ENCODE data around the gene PLCH1.
A peak's percentile ranks its signal among the peaks of the same experiment; 100 is the strongest.

Gene PLCH1

DNA sequence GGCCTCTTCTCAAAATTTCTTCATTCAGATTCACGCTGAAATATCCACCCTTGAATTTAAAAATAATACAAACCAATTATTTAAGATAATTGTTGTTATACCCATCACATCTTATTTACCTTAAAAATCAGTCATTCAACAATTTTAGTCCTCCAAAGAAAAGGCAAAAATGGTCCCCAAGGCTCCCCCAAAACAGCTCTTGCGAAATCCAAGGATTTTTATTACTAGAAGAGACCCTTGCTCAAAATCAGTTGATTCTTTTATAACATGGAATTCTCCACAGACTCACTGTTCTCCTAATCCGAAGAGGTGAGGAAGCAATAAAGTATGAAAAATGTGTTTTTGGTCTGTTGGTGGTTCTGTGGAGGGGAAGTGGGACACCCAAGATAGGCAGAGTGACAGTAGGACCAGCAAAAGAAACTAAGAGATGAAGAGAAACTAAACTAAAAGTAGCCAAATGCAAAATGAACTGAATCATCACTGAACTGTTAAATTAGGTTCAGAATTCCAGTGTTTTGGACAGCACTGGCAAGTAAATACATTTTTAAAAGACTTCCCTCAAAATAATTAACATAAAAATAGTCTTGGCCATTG, 19.1 kb upstream of the PLCH1 start:
- TF ChIP-seq, protein P1, sequence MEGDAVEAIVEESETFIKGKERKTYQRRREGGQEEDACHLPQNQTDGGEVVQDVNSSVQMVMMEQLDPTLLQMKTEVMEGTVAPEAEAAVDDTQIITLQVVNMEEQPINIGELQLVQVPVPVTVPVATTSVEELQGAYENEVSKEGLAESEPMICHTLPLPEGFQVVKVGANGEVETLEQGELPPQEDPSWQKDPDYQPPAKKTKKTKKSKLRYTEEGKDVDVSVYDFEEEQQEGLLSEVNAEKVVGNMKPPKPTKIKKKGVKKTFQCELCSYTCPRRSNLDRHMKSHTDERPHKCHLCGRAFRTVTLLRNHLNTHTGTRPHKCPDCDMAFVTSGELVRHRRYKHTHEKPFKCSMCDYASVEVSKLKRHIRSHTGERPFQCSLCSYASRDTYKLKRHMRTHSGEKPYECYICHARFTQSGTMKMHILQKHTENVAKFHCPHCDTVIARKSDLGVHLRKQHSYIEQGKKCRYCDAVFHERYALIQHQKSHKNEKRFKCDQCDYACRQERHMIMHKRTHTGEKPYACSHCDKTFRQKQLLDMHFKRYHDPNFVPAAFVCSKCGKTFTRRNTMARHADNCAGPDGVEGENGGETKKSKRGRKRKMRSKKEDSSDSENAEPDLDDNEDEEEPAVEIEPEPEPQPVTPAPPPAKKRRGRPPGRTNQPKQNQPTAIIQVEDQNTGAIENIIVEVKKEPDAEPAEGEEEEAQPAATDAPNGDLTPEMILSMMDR (IDR thresholded peaks at IDR 0.05; ENCODE audit: insufficient read depth, low read length, missing control alignments) = no peak
- no peak overlapping the region for H3K4me3 ChIP-seq (ENCODE audit: low read depth, low read length)
- ChIA-PET POLR2A (no interaction called here), CTCF (interaction anchor here (0.9 kb wide), 1 partner anchor 42 kb away, joined by 5 read pairs; the partner anchor contains the start of gene C3orf33)
- DNase-seq (ENCODE audit: low read depth, low spot score) = no peak

DNA sequence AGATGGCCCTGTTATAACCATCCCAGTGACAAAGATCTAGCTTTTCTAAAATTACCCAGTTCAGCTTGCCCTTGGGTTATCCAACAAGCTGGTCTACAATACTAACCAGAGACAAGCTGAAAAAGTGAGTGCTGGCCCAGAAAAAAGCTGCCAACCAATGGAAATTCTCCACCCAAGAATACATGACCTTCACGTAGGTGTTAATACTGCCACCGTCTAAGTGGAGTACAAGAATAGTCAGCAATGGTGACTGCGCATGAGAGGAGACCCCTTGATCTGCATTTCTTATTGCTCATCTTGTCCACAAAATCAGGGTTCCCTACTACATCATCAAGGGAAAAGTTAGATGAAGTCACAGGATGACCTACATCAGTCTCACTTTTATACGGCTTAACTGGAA, 15.8 kb upstream of the PLCH1 start:
- CTCF ChIA-PET = interaction anchor here (1.0 to 1.1 kb wide), 2 partner anchors 9 to 45 kb away, joined by 3 to 4 read pairs; partner anchors contain the start of gene C3orf33
- TF ChIP-seq, protein P1 (IDR thresholded peaks at IDR 0.05; ENCODE audit: insufficient read depth, low read length, missing control alignments) = no peak
- POLR2A ChIA-PET = no interaction called here
- no peak for DNase-seq (ENCODE audit: low read depth, low spot score)
- no peak overlapping the region for H3K4me3 ChIP-seq (ENCODE audit: low read depth, low read length)

DNA sequence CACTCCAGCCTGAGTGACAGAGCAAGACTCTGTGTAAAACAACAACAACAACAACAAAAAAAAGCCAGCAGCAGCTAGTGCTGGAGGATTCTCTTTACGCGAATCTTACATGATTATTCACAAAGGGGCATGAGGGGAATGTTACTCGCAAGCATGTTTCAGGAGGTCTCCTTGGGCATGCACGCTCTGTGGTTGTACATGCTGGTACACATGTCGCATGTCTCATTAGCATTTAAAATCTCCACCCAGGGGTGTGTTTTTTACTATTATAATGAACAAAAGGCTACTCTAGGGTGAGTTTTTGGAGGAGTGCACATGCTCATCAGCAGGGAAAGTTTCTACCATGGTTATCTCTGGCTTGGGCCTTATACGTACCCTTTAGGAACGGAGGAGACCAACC, 12.7 kb upstream of the PLCH1 start:
- ChIA-PET CTCF (no interaction called here), POLR2A (no interaction called here)
- H3K4me3 ChIP-seq (ENCODE audit: low read depth, low read length) = no peak overlapping the region
- TF ChIP-seq, protein P1 (IDR thresholded peaks at IDR 0.05; ENCODE audit: insufficient read depth, low read length, missing control alignments) = no peak
- DNase-seq (ENCODE audit: low read depth, low spot score) = no peak

DNA sequence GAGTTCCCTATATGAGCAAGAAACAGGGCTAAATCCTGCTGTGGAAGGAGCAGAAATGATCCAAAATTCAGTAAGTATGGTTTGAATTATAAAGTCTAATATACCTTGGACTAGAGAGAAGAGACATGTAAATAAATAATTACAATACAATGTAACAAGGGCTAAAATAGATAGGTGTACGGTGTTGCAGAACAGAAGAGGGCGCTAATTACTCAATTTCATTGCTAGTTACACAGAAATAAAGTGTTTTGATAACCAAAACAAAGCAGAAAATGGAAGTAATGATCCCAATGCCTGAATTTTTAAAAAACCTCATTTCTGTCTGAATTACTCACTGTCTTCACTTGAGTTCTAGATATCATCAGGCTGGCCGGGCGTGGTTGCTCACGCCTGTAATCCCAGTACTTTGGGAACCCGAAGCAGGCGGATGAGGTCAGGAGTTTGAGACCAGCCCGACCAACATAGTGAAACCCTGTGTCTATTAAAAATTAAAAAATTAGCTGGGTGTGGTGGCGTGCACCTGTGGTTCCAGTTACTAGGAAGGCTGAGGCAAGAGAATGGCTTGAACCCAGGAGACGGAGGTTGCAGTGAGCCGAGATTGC, 8.3 kb upstream of the PLCH1 start:
- DNase-seq (ENCODE audit: low read depth, low spot score) = no peak
- H3K4me3 ChIP-seq (ENCODE audit: low read depth, low read length) = no peak overlapping the region
- ChIA-PET POLR2A (no interaction called here), CTCF (interaction anchor here (1.2 to 1.3 kb wide), 2 partner anchors 9 to 53 kb away, joined by 3 to 8 read pairs; partner anchors contain the start of gene C3orf33)
- TF ChIP-seq, protein P1 (IDR thresholded peaks at IDR 0.05; ENCODE audit: insufficient read depth, low read length, missing control alignments) = peak; percentile 35

DNA sequence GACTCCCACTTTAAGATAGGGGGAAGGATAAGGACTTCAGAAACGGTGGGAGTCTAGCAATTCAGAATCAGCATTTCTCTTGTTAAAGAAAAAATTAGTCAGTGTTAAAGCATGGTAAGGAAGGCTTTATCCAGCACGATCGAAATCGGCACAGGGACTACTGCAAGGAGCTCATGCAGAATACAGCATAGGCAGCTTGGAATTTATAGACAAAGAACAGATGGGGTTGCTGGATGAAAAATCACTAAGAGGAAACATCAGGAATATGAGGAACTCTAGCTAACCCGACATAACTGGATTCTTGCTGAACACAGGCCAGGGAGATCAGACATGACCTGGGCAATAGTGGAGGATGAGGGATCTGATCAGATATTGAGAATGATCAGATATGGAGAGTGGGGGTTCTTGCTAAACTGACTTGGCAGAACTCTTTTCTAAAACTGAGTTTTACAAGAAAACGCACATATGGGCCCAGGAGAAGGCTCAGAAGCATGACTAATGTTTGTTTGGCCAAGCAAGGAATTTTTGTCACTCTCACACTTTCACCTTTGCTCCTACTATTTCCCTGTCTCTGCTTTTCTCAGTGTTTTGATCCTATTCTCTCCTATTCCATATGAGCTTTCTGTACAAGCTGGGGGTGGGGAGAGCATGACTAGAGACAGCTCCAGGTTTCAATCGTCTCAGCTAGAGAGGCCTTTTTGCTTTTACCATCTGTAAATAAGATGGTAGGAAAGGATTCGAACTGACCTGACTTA, 3.9 kb upstream of the PLCH1 start:
- POLR2A ChIA-PET = no interaction called here
- CTCF ChIA-PET = no interaction called here
- TF ChIP-seq, protein P1 (IDR thresholded peaks at IDR 0.05; ENCODE audit: insufficient read depth, low read length, missing control alignments) = no peak
- no peak overlapping the region for H3K4me3 ChIP-seq (ENCODE audit: low read depth, low read length)
- DNase-seq (ENCODE audit: low read depth, low spot score) = no peak

DNA sequence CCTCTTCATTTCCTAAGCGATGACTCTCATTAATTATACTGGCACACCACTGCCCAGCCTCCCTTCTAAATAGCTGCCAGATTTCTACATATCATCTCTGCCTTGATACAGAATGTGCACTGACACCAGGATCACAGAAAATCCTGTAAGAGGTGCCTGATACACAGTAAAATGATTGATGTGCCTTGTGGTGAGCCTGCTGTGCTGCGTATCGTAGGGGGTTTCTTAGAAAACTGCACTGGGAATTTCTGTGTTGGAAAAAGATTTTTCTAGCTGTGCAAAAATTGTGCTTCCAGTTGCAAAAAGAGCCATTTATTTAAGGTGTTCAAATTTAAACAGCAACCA, 3.0 kb upstream of the PLCH1 start:
- no peak overlapping the region for H3K4me3 ChIP-seq (ENCODE audit: low read depth, low read length)
- DNase-seq (ENCODE audit: low read depth, low spot score) = no peak
- CTCF ChIA-PET = no interaction called here
- TF ChIP-seq, protein P1 (IDR thresholded peaks at IDR 0.05; ENCODE audit: insufficient read depth, low read length, missing control alignments) = no peak
- POLR2A ChIA-PET = no interaction called here
